Measurements from ENCODE around the gene TUBGCP6.

DNA sequence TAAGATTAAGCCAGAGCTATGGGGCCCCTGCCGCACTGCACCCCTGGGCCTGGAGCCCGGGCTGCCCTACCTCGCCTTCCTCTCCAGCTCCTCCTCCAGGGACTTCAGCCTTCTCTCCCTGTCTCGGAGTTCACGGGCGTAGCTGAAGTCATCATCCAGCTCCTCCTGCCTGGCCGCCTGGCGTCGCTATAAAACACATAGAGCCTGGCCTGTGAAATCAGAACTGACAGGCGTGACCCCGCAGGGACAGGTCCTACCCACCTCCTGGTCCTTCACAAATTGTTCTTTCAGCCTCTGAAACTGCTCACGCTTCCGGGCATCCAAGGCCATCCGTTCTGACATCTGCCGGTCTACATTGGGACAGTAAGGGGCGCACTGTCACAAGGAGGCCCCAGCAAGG lies 20.8 kb downstream of the TUBGCP6 start:
- TF ChIP-seq POLR2A (IDR thresholded peaks at IDR 0.05; ENCODE audit: low read depth, low read length), result no peak
- TF ChIP-seq, protein P1, sequence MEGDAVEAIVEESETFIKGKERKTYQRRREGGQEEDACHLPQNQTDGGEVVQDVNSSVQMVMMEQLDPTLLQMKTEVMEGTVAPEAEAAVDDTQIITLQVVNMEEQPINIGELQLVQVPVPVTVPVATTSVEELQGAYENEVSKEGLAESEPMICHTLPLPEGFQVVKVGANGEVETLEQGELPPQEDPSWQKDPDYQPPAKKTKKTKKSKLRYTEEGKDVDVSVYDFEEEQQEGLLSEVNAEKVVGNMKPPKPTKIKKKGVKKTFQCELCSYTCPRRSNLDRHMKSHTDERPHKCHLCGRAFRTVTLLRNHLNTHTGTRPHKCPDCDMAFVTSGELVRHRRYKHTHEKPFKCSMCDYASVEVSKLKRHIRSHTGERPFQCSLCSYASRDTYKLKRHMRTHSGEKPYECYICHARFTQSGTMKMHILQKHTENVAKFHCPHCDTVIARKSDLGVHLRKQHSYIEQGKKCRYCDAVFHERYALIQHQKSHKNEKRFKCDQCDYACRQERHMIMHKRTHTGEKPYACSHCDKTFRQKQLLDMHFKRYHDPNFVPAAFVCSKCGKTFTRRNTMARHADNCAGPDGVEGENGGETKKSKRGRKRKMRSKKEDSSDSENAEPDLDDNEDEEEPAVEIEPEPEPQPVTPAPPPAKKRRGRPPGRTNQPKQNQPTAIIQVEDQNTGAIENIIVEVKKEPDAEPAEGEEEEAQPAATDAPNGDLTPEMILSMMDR (IDR thresholded peaks at IDR 0.05; ENCODE audit: extremely low read depth in 1 of 2, insufficient read depth in 1 of 2, low read depth in 1 of 2, low read length in 2 of 2), result no peak

Data from endothelial cell of umbilical vein (primary cell).